Thyroid gland (tissue), 4 donors: ENCODE results near the gene CAP1.

Experiments
- CTCF ChIP-seq, 6 experiments: fragments of 200-600 bp in 3 of 6; fragments of 450-650 bp in 3 of 6; sonication (generic) in 3 of 6; IDR thresholded peaks; one replicate each; pipeline ENCODE4 v1.5.1; 2016 to 2019; ENCODE audit warnings: antibody characterized with exemption in 6 of 6, mild to moderate bottlenecking in 2 of 6, inconsistent platforms in 1 of 6, moderate library complexity in 1 of 6
- POLR2A ChIP-seq, 2 donors: fragments of 450-650 bp; IDR thresholded peaks; one replicate each; pipeline ENCODE4 v1.6.1; 2017; ENCODE audit warnings: antibody characterized with exemption in 2 of 2, mild to moderate bottlenecking in 2 of 2, moderate library complexity in 1 of 2

GRCh38 chr1:40027647-40028046 lies 12.9 kb upstream of the CAP1 start:
- TF ChIP-seq CTCF (IDR thresholded peaks at IDR 0.05) (no peak), POLR2A (IDR thresholded peaks at IDR 0.05) (no peak)
